Putamen (tissue), 1 donor: ENCODE results near the gene COQ3.
A peak's percentile ranks its signal among the peaks of the same experiment; 100 is the strongest.

Experiments
- DNase-seq: peaks from one replicate; pipeline ENCODE4 v3.0.0-alpha.2; 2016; ENCODE audit warnings: low spot score

COQ3 gene

DNA sequence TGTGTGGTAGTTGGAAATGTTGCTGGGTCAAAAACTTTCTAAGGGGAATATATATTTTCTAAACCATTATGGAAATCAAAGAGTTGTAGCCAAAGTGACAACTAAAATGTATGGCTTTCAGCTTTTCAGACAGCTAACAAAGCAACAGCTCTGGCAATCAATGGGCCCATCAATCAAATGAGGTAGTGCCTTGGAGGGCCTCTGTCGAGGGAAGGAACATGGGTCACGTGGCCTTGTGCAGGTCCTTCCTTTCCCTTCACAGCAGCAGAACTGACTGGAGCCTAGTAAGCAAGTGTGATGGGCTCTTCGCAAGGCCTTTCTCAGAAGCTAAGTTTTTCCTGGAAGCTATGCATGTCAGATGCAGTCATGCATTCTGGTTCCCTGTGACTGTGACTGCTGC lies 62.5 kb downstream of the COQ3 start:
- no peak for DNase-seq

DNA sequence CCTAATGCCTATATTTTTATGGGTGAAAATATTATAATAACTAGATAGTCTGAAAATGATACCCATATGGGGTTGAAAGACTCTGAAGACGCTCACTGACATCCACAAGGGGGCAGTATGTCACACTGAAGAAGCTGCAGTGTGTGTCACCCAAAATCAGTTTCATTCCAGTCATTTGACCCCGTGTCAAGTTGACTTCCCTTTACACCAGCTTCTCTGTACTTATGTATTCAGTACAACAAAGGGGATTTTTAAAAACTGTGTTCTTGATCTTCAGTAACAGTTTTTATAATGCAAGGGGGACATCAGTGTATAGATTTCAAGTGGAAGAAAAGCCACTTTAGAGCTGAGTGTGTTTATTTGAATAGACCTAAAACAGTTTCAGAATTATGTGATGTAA lies 63.8 kb downstream of the COQ3 start:
- peak; percentile 57 for DNase-seq

DNA sequence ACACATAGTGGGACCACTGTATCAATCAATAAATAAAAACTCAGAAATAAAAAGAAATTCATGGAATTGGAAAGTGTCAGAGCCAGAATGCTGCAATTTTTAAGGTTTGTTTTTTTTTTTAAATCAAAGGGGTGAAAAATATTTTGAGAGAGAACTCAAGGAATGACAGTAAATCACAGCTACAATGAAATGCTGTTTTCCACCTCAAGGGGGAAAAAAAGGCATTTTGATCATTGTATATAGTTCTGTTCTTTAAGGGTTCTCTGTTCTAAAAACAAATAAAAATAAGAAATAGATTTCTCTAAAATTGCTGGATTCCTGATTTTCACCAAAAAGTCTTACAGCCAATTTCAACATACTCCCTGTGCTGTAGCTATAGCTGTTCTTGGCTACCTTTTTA lies 69.0 kb downstream of the COQ3 start:
- no peak for DNase-seq
